HepG2 (cell line): ENCODE measurements around the gene SECTM1. TPM values are rescaled to one million over a fixed set of nuclear protein-coding genes. Genes with fewer than 3 reads are reported as not detected.

Source experiments
- ARID5B ChIP-seq: IDR thresholded peaks from 2 replicates; pipeline ENCODE4 v1.4.0; 2020; ENCODE audit warnings: mild to moderate bottlenecking, missing genetic modification reagents
- ESRRA ChIP-seq: sonication (generic); formaldehyde crosslinking; IDR thresholded peaks from 2 replicates; pipeline ENCODE4 v1.5.1; 2020; ENCODE audit warnings: mild to moderate bottlenecking, low read depth, missing genetic modification reagents
- FOXA1 ChIP-seq, 2 experiments: fragments of 450-650 bp in 1 of 2; sonication (generic) in 1 of 2; formaldehyde crosslinking in 1 of 2; IDR thresholded peaks; 2 replicates each; pipeline versions ENCODE4 v1.4.0 to v1.6.1; 2016 to 2020; ENCODE audit warnings: missing genetic modification reagents in 1 of 2
- FOXJ3 ChIP-seq: sonication (generic); formaldehyde crosslinking; IDR thresholded peaks from 2 replicates; pipeline ENCODE4 v1.4.0; 2020; ENCODE audit warnings: missing genetic modification reagents, mild to moderate bottlenecking, borderline replicate concordance
- GTF3A ChIP-seq: sonication (generic); formaldehyde crosslinking; conservative IDR thresholded peaks from 2 replicates; pipeline ENCODE4 v1.4.0; 2020; ENCODE audit warnings: mild to moderate bottlenecking, missing genetic modification reagents
- HINFP ChIP-seq: sonication (generic); formaldehyde crosslinking; IDR thresholded peaks from 2 replicates; pipeline ENCODE4 v1.4.0; 2020; ENCODE audit warnings: low read depth, mild to moderate bottlenecking, missing genetic modification reagents
- HNRNPL ChIP-seq: fragments of 200-400 bp; formaldehyde crosslinking; IDR thresholded peaks from 2 replicates; pipeline ENCODE4 v1.6.1; 2017; ENCODE audit warnings: mild to moderate bottlenecking, low read depth, low read length
- KLF6 ChIP-seq: IDR thresholded peaks from 2 replicates; pipeline ENCODE4 v1.8.0; 2016; ENCODE audit warnings: missing biosample characterization, missing genetic modification reagents
- KMT2B ChIP-seq: IDR thresholded peaks from 2 replicates; pipeline ENCODE4 v1.6.1; 2016; ENCODE audit warnings: missing genetic modification reagents, missing compliant biosample characterization
- MYC ChIP-seq: sonication (generic); formaldehyde crosslinking; IDR thresholded peaks from 2 replicates; pipeline ENCODE4 v1.9.0; 2021; ENCODE audit warnings: missing genetic modification reagents, borderline replicate concordance
- RXRB ChIP-seq: IDR thresholded peaks from 2 replicates; pipeline ENCODE4 v1.6.1; 2016; ENCODE audit warnings: borderline replicate concordance, missing genetic modification reagents, missing compliant biosample characterization
- ZBTB20 ChIP-seq: sonication (generic); formaldehyde crosslinking; IDR thresholded peaks from 2 replicates; pipeline ENCODE4 v1.8.1; 2023; ENCODE audit warnings: missing genetic modification reagents, low read depth, mild to moderate bottlenecking, borderline replicate concordance
- ZFX ChIP-seq: sonication (generic); formaldehyde crosslinking; IDR thresholded peaks from 2 replicates; pipeline ENCODE4 v1.4.0; 2020; ENCODE audit warnings: mild to moderate bottlenecking, low read depth, missing genetic modification reagents, moderate library complexity
- ZNF138 ChIP-seq: sonication (generic); formaldehyde crosslinking; IDR thresholded peaks from 2 replicates; pipeline ENCODE4 v1.5.0; 2020; ENCODE audit warnings: mild to moderate bottlenecking, low read depth, missing genetic modification reagents
- ZNF205 ChIP-seq: IDR thresholded peaks from 2 replicates; pipeline ENCODE4 v1.6.1; 2018; ENCODE audit warnings: missing biosample characterization, missing genetic modification reagents
- ZNF33B ChIP-seq: sonication (generic); formaldehyde crosslinking; IDR thresholded peaks from 2 replicates; pipeline ENCODE4 v1.5.1; 2020; ENCODE audit warnings: mild to moderate bottlenecking, missing genetic modification reagents
- polyA plus RNA-seq, 8 experiments: library from polyadenylated mRNA; depleted of rRNA in 3 of 8; stranded (reverse) in 7 of 8; unstranded in 1 of 8; fragments of >200 nt; fragmentation: Illumina TruSeq in 4 of 8; extraction: Trizol in 4 of 8; gene quantifications; 2 replicates each; pipeline versions ENCODE4 v1.2.1 to v1.2.3, GENCODE V29; 2011 to 2016; ENCODE audit warnings: low read depth in 4 of 8, missing spikeins in 1 of 8, mixed read lengths in 1 of 8; ENCODE audit not compliant: insufficient read depth in 1 of 8
- total RNA-seq, 5 experiments: library from RNA; depleted of rRNA; stranded (reverse); fragments of >200 nt; fragmentation: Illumina TruSeq; extraction: Trizol; gene quantifications; 2 replicates each; pipeline ENCODE4 v1.2.3, GENCODE V29; 2016; ENCODE audit warnings: low read depth in 1 of 5
- TF ChIP-seq, protein P1 (sequence below): sonication (generic); formaldehyde crosslinking; IDR thresholded peaks from 2 replicates; pipeline ENCODE4 v1.4.0; 2020; ENCODE audit warnings: missing genetic modification reagents

Gene SECTM1
- total and polyA plus RNA-seq, 2 of the 13 experiments (the other 11 are each of a cell fraction or from before 2014, with no cell fraction given), result 3.5 to 5.3 TPM

DNA sequence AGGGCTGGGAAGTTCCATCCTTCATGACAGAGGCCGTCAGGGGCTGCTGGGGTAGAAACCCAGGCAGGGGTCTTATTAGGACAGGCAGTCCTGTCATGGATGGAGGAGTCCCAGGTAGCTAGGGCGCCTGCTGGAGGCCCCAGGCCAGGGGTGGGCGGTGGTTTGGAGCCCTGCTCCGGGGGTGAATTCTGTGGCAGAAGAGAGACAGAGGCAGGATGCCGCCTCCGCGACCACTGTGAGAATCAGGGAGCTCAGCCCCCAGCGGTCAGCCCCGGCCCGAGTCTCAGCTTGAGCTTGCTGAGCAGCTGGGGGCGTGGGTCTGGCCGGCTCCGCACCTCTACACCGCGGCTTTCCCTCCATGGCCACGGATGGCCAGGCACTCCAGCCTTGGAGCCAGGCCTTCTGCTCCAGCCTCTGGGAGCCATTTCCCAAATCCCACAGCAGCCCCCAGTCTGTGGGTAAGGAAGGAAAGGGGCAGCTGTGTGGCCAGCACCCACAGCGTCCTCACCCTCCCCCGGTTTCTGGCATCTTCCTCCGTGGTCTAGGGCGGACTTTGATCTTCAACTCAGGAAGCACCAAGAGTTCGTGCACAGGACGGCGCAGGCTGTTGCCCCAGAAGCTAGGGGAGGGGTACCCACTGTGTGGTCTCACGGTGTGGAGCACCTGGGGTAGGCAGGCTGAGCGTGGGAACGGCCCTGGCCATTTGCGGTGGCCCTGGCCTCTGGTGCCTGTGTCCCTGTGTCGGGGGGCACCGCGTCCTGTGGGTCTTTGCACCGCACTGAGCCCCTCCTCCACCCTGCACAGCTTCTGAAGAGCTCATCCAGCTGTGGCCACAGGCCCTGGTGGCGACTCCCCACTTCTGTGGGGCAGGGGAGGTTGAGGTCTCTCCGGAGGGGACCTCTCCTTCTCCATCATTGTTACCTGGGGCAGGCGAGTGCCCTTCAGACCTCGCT lies 30.3 kb downstream of the SECTM1 start (continued):
- no peak for TF ChIP-seq GTF3A (CRISPR knock-in tag)
- TF ChIP-seq RXRB, result peak; percentile 89
- no peak for TF ChIP-seq FOXA1 (IDR thresholded peaks at IDR 0.05)
- peak; percentile 30; the same call in 1 of the 2 replicates for TF ChIP-seq FOXA1 (CRISPR knock-in tag; IDR thresholded peaks at IDR 0.05)
- 0 out of 2 replicates have a peak, but pooled peaks have one; percentile 37 for TF ChIP-seq ESRRA (CRISPR knock-in tag)
- 0 out of 2 replicates have a peak, but pooled peaks have one; percentile 13 for TF ChIP-seq KMT2B (CRISPR knock-in tag)
- TF ChIP-seq ZBTB20 (CRISPR knock-in tag), result peak; percentile 92
- peak; percentile 68 for TF ChIP-seq HNRNPL
- TF ChIP-seq MYC, result peak; percentile 66
- TF ChIP-seq ZNF33B (CRISPR knock-in tag), result 0 out of 2 replicates have a peak, but pooled peaks have one; percentile 40
- TF ChIP-seq ARID5B (CRISPR knock-in tag), result peak; percentile 75
- no peak for TF ChIP-seq FOXJ3 (CRISPR knock-in tag)
- TF ChIP-seq ZNF138 (CRISPR knock-in tag), result no peak
- TF ChIP-seq, protein P1, sequence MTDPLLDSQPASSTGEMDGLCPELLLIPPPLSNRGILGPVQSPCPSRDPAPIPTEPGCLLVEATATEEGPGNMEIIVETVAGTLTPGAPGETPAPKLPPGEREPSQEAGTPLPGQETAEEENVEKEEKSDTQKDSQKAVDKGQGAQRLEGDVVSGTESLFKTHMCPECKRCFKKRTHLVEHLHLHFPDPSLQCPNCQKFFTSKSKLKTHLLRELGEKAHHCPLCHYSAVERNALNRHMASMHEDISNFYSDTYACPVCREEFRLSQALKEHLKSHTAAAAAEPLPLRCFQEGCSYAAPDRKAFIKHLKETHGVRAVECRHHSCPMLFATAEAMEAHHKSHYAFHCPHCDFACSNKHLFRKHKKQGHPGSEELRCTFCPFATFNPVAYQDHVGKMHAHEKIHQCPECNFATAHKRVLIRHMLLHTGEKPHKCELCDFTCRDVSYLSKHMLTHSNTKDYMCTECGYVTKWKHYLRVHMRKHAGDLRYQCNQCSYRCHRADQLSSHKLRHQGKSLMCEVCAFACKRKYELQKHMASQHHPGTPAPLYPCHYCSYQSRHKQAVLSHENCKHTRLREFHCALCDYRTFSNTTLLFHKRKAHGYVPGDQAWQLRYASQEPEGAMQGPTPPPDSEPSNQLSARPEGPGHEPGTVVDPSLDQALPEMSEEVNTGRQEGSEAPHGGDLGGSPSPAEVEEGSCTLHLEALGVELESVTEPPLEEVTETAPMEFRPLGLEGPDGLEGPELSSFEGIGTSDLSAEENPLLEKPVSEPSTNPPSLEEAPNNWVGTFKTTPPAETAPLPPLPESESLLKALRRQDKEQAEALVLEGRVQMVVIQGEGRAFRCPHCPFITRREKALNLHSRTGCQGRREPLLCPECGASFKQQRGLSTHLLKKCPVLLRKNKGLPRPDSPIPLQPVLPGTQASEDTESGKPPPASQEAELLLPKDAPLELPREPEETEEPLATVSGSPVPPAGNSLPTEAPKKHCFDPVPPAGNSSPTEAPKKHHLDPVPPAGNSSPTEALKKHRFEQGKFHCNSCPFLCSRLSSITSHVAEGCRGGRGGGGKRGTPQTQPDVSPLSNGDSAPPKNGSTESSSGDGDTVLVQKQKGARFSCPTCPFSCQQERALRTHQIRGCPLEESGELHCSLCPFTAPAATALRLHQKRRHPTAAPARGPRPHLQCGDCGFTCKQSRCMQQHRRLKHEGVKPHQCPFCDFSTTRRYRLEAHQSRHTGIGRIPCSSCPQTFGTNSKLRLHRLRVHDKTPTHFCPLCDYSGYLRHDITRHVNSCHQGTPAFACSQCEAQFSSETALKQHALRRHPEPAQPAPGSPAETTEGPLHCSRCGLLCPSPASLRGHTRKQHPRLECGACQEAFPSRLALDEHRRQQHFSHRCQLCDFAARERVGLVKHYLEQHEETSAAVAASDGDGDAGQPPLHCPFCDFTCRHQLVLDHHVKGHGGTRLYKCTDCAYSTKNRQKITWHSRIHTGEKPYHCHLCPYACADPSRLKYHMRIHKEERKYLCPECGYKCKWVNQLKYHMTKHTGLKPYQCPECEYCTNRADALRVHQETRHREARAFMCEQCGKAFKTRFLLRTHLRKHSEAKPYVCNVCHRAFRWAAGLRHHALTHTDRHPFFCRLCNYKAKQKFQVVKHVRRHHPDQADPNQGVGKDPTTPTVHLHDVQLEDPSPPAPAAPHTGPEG (CRISPR knock-in tag), result no peak; the same call in 1 of the 2 replicates
- TF ChIP-seq ZNF205 (CRISPR knock-in tag), result peak; percentile 53; the same call in 1 of the 2 replicates
- TF ChIP-seq KLF6 (CRISPR knock-in tag), result peak; percentile 32; the same call in 1 of the 2 replicates
- no peak for TF ChIP-seq HINFP (CRISPR knock-in tag)
- peak; percentile 50; the same call in 1 of the 2 replicates for TF ChIP-seq ZFX (CRISPR knock-in tag)
